ENCODE data around the gene CD200. TPM values are rescaled to one million over a fixed set of nuclear protein-coding genes. Genes with fewer than 3 reads are reported as not detected.

The CD200 gene
- polyA plus RNA-seq (ENCODE audit: insufficient read length in 3 of 3): 10 to 100 TPM; 34.1 to 41.0 (median 37.6) TPM
- long read RNA-seq, donor 1, transcript CD200-202 (5 exons, 1,997 nt): major isoform, 7 of 18 reads
- long read RNA-seq, donor 1, partial matches to known transcripts: 7 of 18 reads
- long read RNA-seq, donor 1, other reads (novel, unspliced or antisense): 0 of 18 reads
- long read RNA-seq, donor 2, transcript CD200-201 (6 exons, 2,129 nt): major isoform, 6 of 29 reads
- long read RNA-seq, donor 2, partial matches to known transcripts: 18 of 29 reads
- long read RNA-seq, donor 2, other reads (novel, unspliced or antisense): 0 of 29 reads
- long read RNA-seq, donor 3, transcript CD200-201 (6 exons, 2,129 nt): major isoform, 6 of 11 reads
- long read RNA-seq, donor 3, partial matches to known transcripts: 0 of 11 reads
- long read RNA-seq, donor 3, other reads (novel, unspliced or antisense): 0 of 11 reads
- long read RNA-seq, donor 4, partial matches to known transcripts: 12 of 17 reads
- long read RNA-seq, donor 4, other reads (novel, unspliced or antisense): 0 of 17 reads
- long read RNA-seq, donor 5, transcript CD200-201 (6 exons, 2,129 nt): major isoform, 6 of 7 reads
- long read RNA-seq, donor 5, partial matches to known transcripts: 0 of 7 reads
- long read RNA-seq, donor 5, other reads (novel, unspliced or antisense): 0 of 7 reads
- long read RNA-seq, donor 6, partial matches to known transcripts: 8 of 14 reads
- long read RNA-seq, donor 6, other reads (novel, unspliced or antisense): 0 of 14 reads
- long read RNA-seq, donor 7, transcript CD200-202 (5 exons, 1,997 nt): minor isoform, 5 of 27 reads
- long read RNA-seq, donor 7, transcript CD200-201 (6 exons, 2,129 nt): major isoform, 6 of 27 reads
- long read RNA-seq, donor 7, partial matches to known transcripts: 16 of 27 reads
- long read RNA-seq, donor 7, other reads (novel, unspliced or antisense): 0 of 27 reads
- long read RNA-seq, donor 8, partial matches to known transcripts: 0 of 4 reads
- long read RNA-seq, donor 8, other reads (novel, unspliced or antisense): 0 of 4 reads
- long read RNA-seq, donor 9, partial matches to known transcripts: 14 of 23 reads
- long read RNA-seq, donor 9, other reads (novel, unspliced or antisense): 0 of 23 reads
- long read RNA-seq, donor 10, partial matches to known transcripts: 0 of 11 reads
- long read RNA-seq, donor 10, other reads (novel, unspliced or antisense): 5 of 11 reads
- long read RNA-seq, donor 11, partial matches to known transcripts: 0 of 7 reads
- long read RNA-seq, donor 11, other reads (novel, unspliced or antisense): 0 of 7 reads
- long read RNA-seq, donor 12, transcript CD200-201 (6 exons, 2,129 nt): major isoform, 7 of 24 reads
- long read RNA-seq, donor 12, partial matches to known transcripts: 11 of 24 reads
- long read RNA-seq, donor 12, other reads (novel, unspliced or antisense): 0 of 24 reads
- long read RNA-seq, donor 13, partial matches to known transcripts: 7 of 11 reads
- long read RNA-seq, donor 13, other reads (novel, unspliced or antisense): 0 of 11 reads
- long read RNA-seq, donor 14: 0 reads
- long read RNA-seq, donor 15, transcript CD200-201 (6 exons, 2,129 nt): major isoform, 6 of 17 reads
- long read RNA-seq, donor 15, partial matches to known transcripts: 9 of 17 reads
- long read RNA-seq, donor 15, other reads (novel, unspliced or antisense): 0 of 17 reads
- long read RNA-seq, donor 16, transcript CD200-201 (6 exons, 2,129 nt): major isoform, 9 of 33 reads
- long read RNA-seq, donor 16, transcript CD200-204 (5 exons, 2,017 nt): minor isoform, 5 of 33 reads
- long read RNA-seq, donor 16, partial matches to known transcripts: 10 of 33 reads
- long read RNA-seq, donor 16, other reads (novel, unspliced or antisense): 6 of 33 reads

DNA sequence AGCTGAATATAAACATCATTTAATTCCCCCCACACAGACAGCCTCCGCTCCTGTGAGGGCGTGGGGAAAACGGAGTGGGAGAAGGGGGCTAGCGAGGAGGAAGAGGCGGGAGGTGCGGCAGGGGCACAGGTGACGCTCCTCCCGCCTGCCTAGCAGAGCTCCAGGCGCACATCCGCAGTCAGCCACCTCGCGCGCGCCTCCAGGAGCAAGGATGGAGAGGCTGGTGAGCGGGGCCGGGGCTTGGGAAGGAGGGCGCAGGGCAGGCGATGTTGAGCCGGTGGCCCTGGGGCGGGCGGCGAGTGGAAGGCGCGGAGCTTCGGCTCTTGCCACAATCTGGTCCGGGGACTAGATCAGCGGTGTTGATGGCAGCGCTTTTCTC, at the start of gene CD200:
TSS of gene CD200 (plus strand) at position 155 of the 379 bp plus-strand sequence. CDS start at position 212, 57 bp downstream.
- peak; percentile 74 for DNase-seq

- no peak for DNase-seq
These were observed 43.9 kb upstream of the CD200 start for GRCh38 chr3:112289011-112289410.

- DNase-seq: peak; percentile 81
These were observed 39.3 kb upstream of the CD200 start, which contains the start of gene SLC9C1 for GRCh38 chr3:112293368-112294321. Gene SLC9C1, minus strand, starts transcription at chr3:112294216. Its CDS starts 7,425 bp downstream, at chr3:112286791.

- DNase-seq: no peak
These were observed 35.2 kb upstream of the CD200 start for GRCh38 chr3:112297714-112298113.

- DNase-seq: no peak
These were observed 34.2 kb upstream of the CD200 start for GRCh38 chr3:112298781-112299180.

DNA sequence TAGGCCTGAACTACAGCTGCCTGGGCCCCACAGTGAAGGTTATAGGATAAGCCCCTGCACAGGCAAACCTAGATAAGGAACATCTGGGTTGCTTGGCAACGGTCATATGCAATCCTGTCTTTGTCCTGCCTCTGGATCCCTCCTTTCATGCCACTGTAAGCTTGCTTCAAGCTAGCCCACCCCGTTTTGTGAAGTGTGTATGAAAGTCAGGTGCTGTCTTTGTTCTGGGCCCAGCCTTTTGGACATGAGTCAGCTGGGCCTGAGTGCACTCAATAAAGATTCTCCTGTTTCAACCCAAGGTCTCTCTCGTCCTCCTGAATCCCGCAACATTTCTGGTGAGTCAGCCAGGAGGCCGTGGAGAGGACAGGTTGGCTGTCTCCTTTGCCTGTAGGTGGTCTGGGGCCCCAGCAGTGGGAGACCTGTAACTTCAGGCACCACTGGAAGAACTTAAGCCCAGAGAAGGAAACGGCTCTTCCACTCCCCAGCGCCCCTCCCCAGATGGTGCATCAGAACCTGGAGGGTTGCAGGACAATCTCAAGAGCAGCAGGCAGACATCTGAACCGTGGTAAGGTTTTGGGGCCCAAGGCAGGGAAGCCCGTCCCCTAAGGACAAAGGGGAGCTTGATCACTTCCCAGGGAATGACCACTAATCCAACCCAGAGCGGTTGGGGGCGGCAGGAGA, 30.7 kb upstream of the CD200 start:
- DNase-seq: no peak

- peak; percentile 42 for DNase-seq
These were observed 29.8 kb upstream of the CD200 start for GRCh38 chr3:112302881-112303763.

DNA sequence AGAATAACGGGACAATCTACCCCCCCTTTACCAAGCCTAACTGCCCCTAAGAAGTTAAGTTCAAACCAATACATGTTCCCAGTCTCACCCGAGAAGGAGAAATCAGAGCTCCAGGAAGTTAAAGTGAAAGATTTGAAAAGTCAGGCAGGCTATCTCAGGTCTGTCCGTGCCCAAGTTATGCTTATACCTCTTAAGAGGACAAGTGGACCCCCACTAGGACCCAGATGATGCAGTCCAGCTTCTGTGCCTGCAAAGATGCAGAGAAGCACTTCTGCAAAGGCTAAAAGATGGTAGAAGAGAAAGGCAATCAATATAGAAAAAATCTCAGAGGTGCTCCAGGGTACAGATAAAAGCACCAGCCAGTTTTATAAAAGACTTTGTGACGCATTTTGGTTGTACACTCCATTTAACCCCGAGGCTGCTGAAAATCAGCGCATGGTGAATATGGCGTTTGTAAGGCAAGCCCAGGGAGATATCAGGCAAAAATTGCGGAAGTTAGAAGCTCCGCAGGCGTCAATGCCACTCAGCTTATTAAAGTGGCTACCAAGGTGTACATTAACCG, 29.1 kb upstream of the CD200 start:
- peak; percentile 62 for DNase-seq

- DNase-seq: no peak
These were observed 28.3 kb upstream of the CD200 start for GRCh38 chr3:112304611-112305010.

DNA sequence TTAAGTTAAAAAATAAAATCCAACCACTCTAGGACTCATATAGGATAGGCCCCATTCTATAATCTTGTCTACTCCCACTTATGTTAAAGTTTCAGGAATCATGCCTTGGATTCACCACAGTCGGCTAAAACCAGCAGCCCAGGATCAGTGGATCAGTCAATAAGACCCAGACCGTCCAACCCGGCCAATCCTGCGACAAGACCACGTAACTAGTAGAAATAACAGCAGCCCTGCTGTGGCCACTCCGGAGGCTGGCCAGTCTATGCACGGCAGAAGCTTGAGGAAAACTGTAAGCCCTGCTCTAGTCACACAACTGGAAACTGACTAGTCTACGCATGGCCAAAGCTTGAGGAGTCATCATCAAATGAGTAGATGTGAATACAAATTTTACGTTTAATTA, 26.1 kb upstream of the CD200 start:
- DNase-seq: no peak

- no peak for DNase-seq
These were observed 25.4 kb upstream of the CD200 start for GRCh38 chr3:112307557-112307956.

GRCh38 chr3:112308151-112308911, 24.6 kb upstream of the CD200 start:
- DNase-seq: peak; percentile 49

DNA sequence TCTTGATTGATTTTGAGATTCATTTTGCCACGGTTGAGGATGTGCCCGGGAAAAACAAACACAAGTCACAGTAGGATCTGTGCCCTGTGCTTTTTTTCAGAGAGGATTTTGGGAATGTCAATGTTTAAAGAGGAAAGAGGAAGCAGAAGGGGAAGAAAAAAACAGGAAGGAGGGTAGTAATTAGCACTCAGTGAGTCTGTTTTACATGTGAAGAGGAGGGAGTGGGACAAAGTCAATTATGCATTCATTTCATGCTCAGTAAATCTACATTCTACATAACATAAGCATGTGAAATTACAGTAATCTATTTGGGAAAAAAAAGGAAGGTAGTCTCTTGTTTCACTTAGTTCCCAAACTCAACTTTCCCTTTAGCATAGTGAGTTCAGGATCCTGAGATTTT, 18.3 kb upstream of the CD200 start:
- DNase-seq: no peak

GRCh38 chr3:112315791-112316190, 17.2 kb upstream of the CD200 start:
- no peak for DNase-seq

DNA sequence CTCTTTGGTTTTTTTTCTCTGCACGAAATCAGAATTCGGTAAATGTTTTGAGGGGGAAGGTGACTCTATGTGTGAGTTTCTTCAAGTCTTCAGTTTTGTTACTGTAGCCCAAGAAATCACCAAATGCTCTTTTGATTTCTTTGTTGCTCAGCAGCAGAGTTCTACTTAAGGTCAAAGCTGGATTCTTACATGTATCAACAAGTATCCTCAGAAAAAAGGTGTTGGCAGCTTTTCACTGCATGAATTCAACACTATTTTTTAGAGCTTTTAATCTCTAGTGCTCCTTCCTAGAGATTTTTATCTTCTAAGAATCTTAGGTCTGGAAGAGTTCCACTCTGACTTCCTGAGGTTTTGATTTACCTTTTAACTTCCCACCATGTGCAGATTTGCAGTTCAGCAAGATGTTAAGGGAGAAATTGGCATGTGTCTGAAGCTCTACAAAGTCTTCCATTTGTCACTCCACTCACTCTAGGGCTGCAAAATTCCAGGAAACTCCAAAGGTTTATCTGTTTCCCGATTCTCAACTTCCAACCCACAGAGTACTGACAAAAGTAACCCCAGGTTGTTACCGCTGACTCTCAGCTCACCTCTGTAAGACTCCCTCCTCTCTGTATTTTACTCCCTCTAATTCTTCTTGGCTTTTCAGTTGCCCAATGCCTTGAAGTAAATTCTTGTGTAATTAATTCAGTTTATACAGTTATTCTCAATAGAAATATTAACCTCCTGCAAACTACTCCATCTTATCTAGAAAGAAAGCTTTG, 13.3 kb upstream of the CD200 start:
- DNase-seq: no peak

- no peak for DNase-seq
These were observed 12.3 kb upstream of the CD200 start for GRCh38 chr3:112320691-112321090.
